NCI-H146 (cell line): Measurements from ENCODE around the gene UBE2N.
"Not testable (repeated sequence)": the region's sequence is repeated elsewhere in the genome, so short reads cannot be mapped to it uniquely, and the experiment has no call there.

Experiments used
- DNase-seq: peaks from one replicate; lab custom pipeline; 2025; lab: John Stamatoyannopoulos, UW

Gene UBE2N

GRCh38 chr12:93411060-93411459, 30.7 kb downstream of the UBE2N start:
- DNase-seq, result not testable (repeated sequence)

- DNase-seq, result not testable (repeated sequence)
Observed at GRCh38 chr12:93409343-93410187, 32.2 kb downstream of the UBE2N start.

GRCh38 chr12:93408813-93409212, 32.9 kb downstream of the UBE2N start:
- DNase-seq, result no peak

- DNase-seq, result no peak
Observed at GRCh38 chr12:93407963-93408283, 33.8 kb downstream of the UBE2N start.

- DNase-seq, result no peak
Observed at GRCh38 chr12:93407054-93407962, 34.4 kb downstream of the UBE2N start.

GRCh38 chr12:93404961-93405849, 36.5 kb downstream of the UBE2N start:
- DNase-seq, result no peak

- no peak for DNase-seq
Observed at GRCh38 chr12:93403988-93404803, 37.6 kb downstream of the UBE2N start.

GRCh38 chr12:93402333-93403311, 39.1 kb downstream of the UBE2N start:
- no peak for DNase-seq

GRCh38 chr12:93399183-93399863, 42.4 kb downstream of the UBE2N start:
- DNase-seq, result not testable (repeated sequence)

GRCh38 chr12:93397412-93397811, 44.3 kb downstream of the UBE2N start:
- no peak for DNase-seq

GRCh38 chr12:93393425-93393824, 48.3 kb downstream of the UBE2N start:
- DNase-seq, result no peak

GRCh38 chr12:93390549-93391297, 51.0 kb downstream of the UBE2N start:
- no peak for DNase-seq

GRCh38 chr12:93390031-93390430, 51.7 kb downstream of the UBE2N start:
- no peak for DNase-seq

GRCh38 chr12:93387780-93388179, 54.0 kb downstream of the UBE2N start:
- DNase-seq, result no peak

- DNase-seq, result not testable (repeated sequence)
Observed at GRCh38 chr12:93381976-93382437, 59.7 kb downstream of the UBE2N start.

- DNase-seq, result no peak
Observed at GRCh38 chr12:93381161-93381975, 60.4 kb downstream of the UBE2N start.

- no peak for DNase-seq
Observed at GRCh38 chr12:93380480-93381121, 61.1 kb downstream of the UBE2N start.
